ENCODE measurements around the gene CHMP4B. TPM values are rescaled to one million over a fixed set of nuclear protein-coding genes. Genes with fewer than 3 reads are reported as not detected.

CHMP4B gene
- total and polyA plus RNA-seq, 7 donors: 72.5 to 267 (median 151) TPM

DNA sequence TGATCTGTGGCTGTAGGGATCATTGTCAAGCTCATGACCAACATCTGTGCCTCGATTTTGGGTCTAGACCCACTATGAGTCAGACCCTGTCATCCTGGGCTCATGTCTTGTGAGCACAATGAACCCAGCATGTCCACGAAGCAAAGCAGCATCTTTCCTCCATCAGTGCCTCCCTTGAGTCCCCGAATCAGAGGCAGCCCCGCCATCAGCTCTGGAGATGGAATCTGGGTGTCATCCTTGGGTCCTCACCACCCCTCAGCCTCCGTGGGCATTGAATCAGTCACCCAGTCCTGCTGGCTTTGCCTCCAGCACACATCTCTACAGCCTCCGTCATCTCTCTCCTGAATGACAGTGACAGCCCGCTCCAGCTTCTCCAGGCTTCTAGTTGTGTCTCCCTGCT, 56.9 kb downstream of the CHMP4B start:
- Histone ChIP-seq H3K36me3 (ENCODE audit: insufficient read depth in 1 of 2, low read depth in 1 of 2) (no peaks in the 10 kb centered on the region), H3K27ac (no peak overlapping the region), H3K27me3 (ENCODE audit: insufficient read depth in 3 of 3, low read length in 2 of 3) (no peaks in the 10 kb centered on the region), H3K9me3 (no peaks in the 10 kb centered on the region), H3K4me3 (no peak overlapping the region), H3K4me1 (no peaks in the 10 kb centered on the region)
- intact Hi-C loops (cut with DNase I): no loop called here
- ATAC-seq (no peak), DNase-seq (no peak)
- TF ChIP-seq, protein P1, sequence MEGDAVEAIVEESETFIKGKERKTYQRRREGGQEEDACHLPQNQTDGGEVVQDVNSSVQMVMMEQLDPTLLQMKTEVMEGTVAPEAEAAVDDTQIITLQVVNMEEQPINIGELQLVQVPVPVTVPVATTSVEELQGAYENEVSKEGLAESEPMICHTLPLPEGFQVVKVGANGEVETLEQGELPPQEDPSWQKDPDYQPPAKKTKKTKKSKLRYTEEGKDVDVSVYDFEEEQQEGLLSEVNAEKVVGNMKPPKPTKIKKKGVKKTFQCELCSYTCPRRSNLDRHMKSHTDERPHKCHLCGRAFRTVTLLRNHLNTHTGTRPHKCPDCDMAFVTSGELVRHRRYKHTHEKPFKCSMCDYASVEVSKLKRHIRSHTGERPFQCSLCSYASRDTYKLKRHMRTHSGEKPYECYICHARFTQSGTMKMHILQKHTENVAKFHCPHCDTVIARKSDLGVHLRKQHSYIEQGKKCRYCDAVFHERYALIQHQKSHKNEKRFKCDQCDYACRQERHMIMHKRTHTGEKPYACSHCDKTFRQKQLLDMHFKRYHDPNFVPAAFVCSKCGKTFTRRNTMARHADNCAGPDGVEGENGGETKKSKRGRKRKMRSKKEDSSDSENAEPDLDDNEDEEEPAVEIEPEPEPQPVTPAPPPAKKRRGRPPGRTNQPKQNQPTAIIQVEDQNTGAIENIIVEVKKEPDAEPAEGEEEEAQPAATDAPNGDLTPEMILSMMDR (IDR thresholded peaks at IDR 0.05): no peak
- WGBS, 3 donors: 81 to 85% (median 84%) methylated on average over 7 of the region's 7 CpGs

DNA sequence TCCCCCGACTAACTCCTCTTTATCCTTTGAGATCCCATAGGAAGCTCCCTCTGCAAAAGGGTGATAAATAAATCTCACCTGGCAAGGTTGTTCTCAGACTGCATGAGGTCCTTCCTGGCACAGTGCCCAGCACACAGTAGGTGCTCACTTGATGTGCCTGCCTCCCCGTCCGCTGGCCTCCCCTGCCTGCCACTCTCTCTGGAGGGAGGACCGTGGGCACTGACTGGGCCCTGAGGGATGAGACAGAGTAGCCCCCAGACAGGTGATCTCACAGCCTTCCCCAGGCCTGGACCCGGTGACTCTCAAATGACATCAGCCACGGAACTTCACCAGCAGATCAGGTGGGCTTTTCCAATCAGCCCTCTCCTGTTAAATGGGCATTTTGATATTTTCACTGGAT, 57.4 kb downstream of the CHMP4B start:
- ATAC-seq: no peak
- no peaks in the 10 kb centered on the region for H3K27me3 ChIP-seq (ENCODE audit: insufficient read depth in 3 of 3, low read length in 2 of 3)
- no peaks in the 10 kb centered on the region for H3K36me3 ChIP-seq (ENCODE audit: insufficient read depth in 1 of 2, low read depth in 1 of 2)
- no peak overlapping the region for H3K4me3 ChIP-seq
- no peaks in the 10 kb centered on the region for H3K9me3 ChIP-seq
- no peak overlapping the region for H3K27ac ChIP-seq
- H3K4me1 ChIP-seq: no peaks in the 10 kb centered on the region
- DNase-seq: peak in 1 of 2 donors; percentile 27
- WGBS, 3 donors: 53 to 55% (median 53%) methylated on average over 6 of the region's 6 CpGs
- TF ChIP-seq, protein P1 (IDR thresholded peaks at IDR 0.05): no peak
- intact Hi-C loops (cut with DNase I): no loop called here

DNA sequence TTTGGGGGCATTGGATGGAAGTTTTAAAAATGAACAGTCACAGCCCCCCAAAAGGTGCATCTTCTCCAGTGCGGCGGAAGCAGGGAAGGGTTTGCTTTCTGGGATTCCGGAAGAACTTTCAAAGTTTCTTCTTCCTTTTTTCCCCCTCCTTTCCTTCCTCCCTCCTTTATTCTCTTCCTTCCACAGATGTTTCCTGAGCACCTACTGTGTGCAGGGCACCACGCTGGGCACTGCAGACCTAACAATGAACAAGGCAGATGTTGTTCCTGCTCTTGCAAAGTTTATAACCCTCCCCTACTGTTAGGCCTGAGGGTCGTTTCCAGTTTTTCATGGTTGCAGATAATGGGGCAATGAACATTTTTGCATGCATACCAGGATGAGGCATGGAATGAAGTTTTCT, 58.1 kb downstream of the CHMP4B start:
- Histone ChIP-seq H3K27ac (no peak overlapping the region), H3K4me3 (no peak overlapping the region), H3K9me3 (no peaks in the 10 kb centered on the region), H3K27me3 (ENCODE audit: insufficient read depth in 3 of 3, low read length in 2 of 3) (no peaks in the 10 kb centered on the region), H3K36me3 (ENCODE audit: insufficient read depth in 1 of 2, low read depth in 1 of 2) (no peaks in the 10 kb centered on the region), H3K4me1 (no peaks in the 10 kb centered on the region)
- intact Hi-C loops (cut with DNase I): no loop called here
- 69 to 74% (median 74%) methylated on average over 5 of the region's 5 CpGs for WGBS, 3 donors
- TF ChIP-seq, protein P1 (IDR thresholded peaks at IDR 0.05): no peak
- peak in 1 of 2 donors; percentile 11 for DNase-seq
- no peak for ATAC-seq

DNA sequence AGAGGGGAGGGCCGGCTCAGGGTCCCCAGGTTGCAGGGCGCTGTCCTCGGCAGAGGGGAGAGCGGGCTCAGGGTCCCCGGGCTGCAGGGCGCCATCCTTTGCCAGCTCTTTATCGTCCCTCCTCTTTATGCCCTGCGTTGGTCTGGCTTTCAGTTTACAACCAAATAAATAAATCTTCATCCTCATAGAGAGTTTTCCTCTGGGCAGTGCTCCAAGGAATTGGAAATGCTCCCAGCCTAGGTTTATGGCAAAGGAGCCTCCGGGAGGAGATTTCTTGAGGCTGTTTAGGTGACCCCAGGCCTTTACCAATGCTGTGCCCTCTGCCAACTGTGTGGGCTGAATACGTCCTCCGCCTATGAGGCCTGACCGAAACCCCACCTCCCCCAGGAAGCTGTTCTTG, 60.2 kb downstream of the CHMP4B start:
- intact Hi-C loops (cut with DNase I): no loop called here
- no peak for ATAC-seq
- no peaks in the 10 kb centered on the region for H3K9me3 ChIP-seq
- TF ChIP-seq, protein P1 (IDR thresholded peaks at IDR 0.05): no peak
- no peak for DNase-seq
- no peaks in the 10 kb centered on the region for H3K27me3 ChIP-seq (ENCODE audit: insufficient read depth in 3 of 3, low read length in 2 of 3)
- no peak overlapping the region for H3K4me3 ChIP-seq
- no peaks in the 10 kb centered on the region for H3K36me3 ChIP-seq (ENCODE audit: insufficient read depth in 1 of 2, low read depth in 1 of 2)
- no peak overlapping the region for H3K27ac ChIP-seq
- WGBS, 3 donors: 56 to 70% (median 65%) methylated on average over 12 of the region's 12 CpGs
- no peaks in the 10 kb centered on the region for H3K4me1 ChIP-seq

DNA sequence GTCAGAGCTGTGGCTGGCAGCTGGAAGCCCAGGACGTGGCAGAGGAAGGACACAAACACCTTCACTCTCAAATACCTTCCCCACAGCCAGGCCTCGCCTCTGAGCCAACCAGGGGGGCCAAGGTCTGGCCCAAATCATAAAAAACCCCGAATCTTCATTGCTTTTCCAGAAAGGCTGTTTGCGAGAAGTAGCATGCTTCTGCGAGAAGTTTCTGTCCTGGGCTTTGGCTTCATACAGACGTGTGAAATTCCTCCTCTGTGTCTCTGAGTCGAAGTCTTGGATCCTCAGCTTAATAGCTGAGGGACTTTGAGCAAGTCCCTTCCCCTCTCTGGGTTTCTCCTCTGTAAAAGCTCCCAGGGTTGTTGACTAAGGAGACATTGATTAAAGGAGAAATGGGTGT, 63.0 kb downstream of the CHMP4B start:
- Histone ChIP-seq H3K27ac (no peak overlapping the region), H3K9me3 (peaks cover 2% of the 10 kb centered on the region), H3K27me3 (ENCODE audit: insufficient read depth in 3 of 3, low read length in 2 of 3) (no peaks in the 10 kb centered on the region), H3K4me1 (no peaks in the 10 kb centered on the region), H3K36me3 (ENCODE audit: insufficient read depth in 1 of 2, low read depth in 1 of 2) (no peaks in the 10 kb centered on the region), H3K4me3 (no peak overlapping the region)
- WGBS, 3 donors: 56 to 62% (median 58%) methylated on average over 7 of the region's 7 CpGs
- DNase-seq (no peak), ATAC-seq (no peak)
- intact Hi-C loops (cut with DNase I): no loop called here
- TF ChIP-seq, protein P1 (IDR thresholded peaks at IDR 0.05): no peak

Measured in psoas muscle (tissue), 8 donors.